Measurements from ENCODE around the gene C17orf107.

- no peak for TF ChIP-seq PHF8 (IDR thresholded peaks at IDR 0.05; ENCODE audit: borderline replicate concordance, low read length)
- no peak for TF ChIP-seq HNRNPUL1 (IDR thresholded peaks at IDR 0.05; ENCODE audit: low read length)
Measured at GRCh38 chr17:4858068-4858881, 41.1 kb upstream of the C17orf107 start.
